Bone marrow (tissue), 2 donors: ENCODE data around the gene EGFL7.
A peak's percentile ranks its signal among the peaks of the same experiment; 100 is the strongest.

Source experiments
- DNase-seq, 2 donors: peaks; one replicate each; lab custom pipeline; 2025; lab: John Stamatoyannopoulos, UW

EGFL7 gene

GRCh38 chr9:136662656-136663581 is at the start of gene EGFL7:
TSS of gene EGFL7 (plus strand) at chr9:136662916. CDS start at chr9:136668283, 5,367 bp downstream.
- DNase-seq: no peak

- no peak for DNase-seq
These were observed 48.8 kb upstream of the EGFL7 start for GRCh38 chr9:136613824-136614371.

- DNase-seq: no peak
These were observed 48.3 kb upstream of the EGFL7 start for GRCh38 chr9:136614372-136614922.

- no peak for DNase-seq
These were observed 47.6 kb upstream of the EGFL7 start for GRCh38 chr9:136614967-136615623.

GRCh38 chr9:136615631-136616306 is 46.9 kb upstream of the EGFL7 start:
- DNase-seq: no peak

- DNase-seq: no peak
These were observed 46.4 kb upstream of the EGFL7 start for GRCh38 chr9:136616307-136616635.

- DNase-seq: no peak
These were observed 45.6 kb upstream of the EGFL7 start for GRCh38 chr9:136616948-136617695.

GRCh38 chr9:136617746-136618579 is 44.8 kb upstream of the EGFL7 start:
- DNase-seq: no peak

- DNase-seq: peak in 1 of 2 donors; percentile 26
These were observed 43.9 kb upstream of the EGFL7 start for GRCh38 chr9:136618580-136619547.

GRCh38 chr9:136619742-136620440 is 42.8 kb upstream of the EGFL7 start:
- DNase-seq: peak in 1 of 2 donors; percentile 55

GRCh38 chr9:136620441-136621018 is 42.2 kb upstream of the EGFL7 start:
- no peak for DNase-seq

- no peak for DNase-seq
These were observed 41.5 kb upstream of the EGFL7 start for GRCh38 chr9:136621019-136621733.

- DNase-seq: no peak
These were observed 41.0 kb upstream of the EGFL7 start for GRCh38 chr9:136621734-136622093.

- DNase-seq: no peak
These were observed 40.2 kb upstream of the EGFL7 start for GRCh38 chr9:136622538-136622948.

- no peak for DNase-seq
These were observed 39.5 kb upstream of the EGFL7 start for GRCh38 chr9:136623016-136623841.

- DNase-seq: no peak
These were observed 38.9 kb upstream of the EGFL7 start for GRCh38 chr9:136623842-136624183.
